ENCODE results near the gene FCHO1.

DNA sequence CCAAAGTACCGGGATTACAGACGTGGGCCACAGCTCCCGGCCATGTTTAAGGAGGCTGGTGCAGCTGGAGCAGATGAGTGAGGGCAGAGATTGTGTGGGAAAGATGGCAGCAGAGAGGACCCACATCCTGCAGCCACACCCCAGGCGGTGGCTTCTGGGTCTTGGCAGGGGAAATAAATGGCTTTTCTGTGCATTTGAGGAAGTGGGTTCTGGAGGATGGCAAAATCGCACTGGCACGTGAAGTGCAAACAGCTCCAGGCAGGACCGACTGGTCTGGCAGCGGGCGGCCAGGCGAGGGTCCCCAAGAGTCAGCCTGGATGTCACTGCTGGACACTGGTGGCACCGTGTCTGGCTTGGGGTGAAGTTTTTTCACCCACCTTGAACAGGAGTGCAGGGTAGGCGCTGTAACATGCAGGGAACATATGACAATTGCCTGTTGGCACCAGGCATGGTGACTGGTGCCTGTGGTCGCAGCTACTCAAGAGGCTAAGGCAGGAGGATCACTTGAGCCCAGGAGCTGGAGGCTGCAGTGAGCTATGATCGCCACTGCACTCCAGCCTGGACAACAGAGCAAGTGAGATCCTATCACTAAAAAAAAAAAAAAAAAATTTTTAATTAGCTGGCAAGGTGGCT lies 52.1 kb downstream of the FCHO1 start:
- TF ChIP-seq CTCF (IDR thresholded peaks at IDR 0.05) = no peak
- no peak for TF ChIP-seq POLR2A (IDR thresholded peaks at IDR 0.05)

All from Peyer's patch (tissue), 4 donors.